ENCODE measurements around the gene STK35. TPM values are rescaled to one million over a fixed set of nuclear protein-coding genes. Genes with fewer than 3 reads are reported as not detected.

The STK35 gene
- total and polyA plus RNA-seq, 2 of the 13 experiments (the other 11 are each of a cell fraction or from before 2014, with no cell fraction given), result 27.4 to 29.8 TPM

DNA sequence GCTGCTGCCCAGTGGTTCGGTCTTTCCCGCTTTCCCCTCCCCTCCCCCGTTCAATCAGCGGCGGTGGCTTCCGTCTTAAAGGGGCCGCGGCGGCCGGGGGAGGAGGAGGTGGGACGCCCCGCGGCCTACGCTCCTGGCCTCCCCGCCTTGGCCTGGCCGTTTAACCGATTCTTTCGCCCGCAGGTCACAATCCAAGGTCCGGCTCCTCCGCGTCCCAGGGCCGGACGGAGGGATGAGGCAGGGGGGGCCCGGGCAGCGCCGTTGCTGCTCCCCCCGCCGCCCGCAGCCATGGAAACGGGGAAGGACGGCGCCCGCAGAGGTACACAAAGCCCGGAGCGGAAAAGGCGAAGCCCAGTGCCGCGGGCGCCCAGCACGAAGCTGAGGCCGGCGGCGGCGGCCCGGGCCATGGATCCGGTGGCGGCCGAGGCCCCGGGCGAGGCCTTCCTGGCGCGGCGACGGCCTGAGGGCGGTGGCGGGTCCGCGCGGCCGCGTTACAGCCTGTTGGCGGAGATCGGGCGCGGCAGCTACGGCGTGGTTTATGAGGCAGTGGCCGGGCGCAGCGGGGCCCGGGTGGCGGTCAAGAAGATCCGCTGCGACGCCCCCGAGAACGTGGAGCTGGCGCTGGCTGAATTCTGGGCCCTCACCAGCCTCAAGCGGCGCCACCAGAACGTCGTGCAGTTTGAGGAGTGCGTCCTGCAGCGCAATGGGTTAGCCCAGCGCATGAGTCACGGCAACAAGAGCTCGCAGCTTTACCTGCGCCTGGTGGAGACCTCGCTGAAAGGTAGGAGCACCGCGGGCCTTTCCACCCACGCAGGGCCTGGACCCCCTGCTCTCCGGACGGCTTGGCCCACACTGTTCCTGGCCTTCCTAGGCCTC, 1.2 kb downstream of the STK35 start (continued):
- TF ChIP-seq, protein P1, sequence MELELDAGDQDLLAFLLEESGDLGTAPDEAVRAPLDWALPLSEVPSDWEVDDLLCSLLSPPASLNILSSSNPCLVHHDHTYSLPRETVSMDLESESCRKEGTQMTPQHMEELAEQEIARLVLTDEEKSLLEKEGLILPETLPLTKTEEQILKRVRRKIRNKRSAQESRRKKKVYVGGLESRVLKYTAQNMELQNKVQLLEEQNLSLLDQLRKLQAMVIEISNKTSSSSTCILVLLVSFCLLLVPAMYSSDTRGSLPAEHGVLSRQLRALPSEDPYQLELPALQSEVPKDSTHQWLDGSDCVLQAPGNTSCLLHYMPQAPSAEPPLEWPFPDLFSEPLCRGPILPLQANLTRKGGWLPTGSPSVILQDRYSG (CRISPR knock-in tag; IDR thresholded peaks at IDR 0.05), result peak; percentile 44; the same call in 1 of the 2 replicates
- TF ChIP-seq HNF4G (IDR thresholded peaks at IDR 0.05; ENCODE audit: borderline replicate concordance, low read depth, low read length) (peak; percentile 5), HNF4G (CRISPR knock-in tag; IDR thresholded peaks at IDR 0.05; ENCODE audit: borderline replicate concordance, low read depth) (no peak), IKZF4 (CRISPR knock-in tag; IDR thresholded peaks at IDR 0.05; ENCODE audit: borderline replicate concordance, low read depth, not compliant biosample characterization) (peak; percentile 66), ZNF572 (CRISPR knock-in tag; IDR thresholded peaks at IDR 0.05) (0 out of 2 replicates have a peak, but pooled peaks have one; percentile 41), ZNF383 (CRISPR knock-in tag; IDR thresholded peaks at IDR 0.05; ENCODE audit: borderline replicate concordance) (no peak; the same call in 1 of the 2 replicates), PAWR (CRISPR knock-in tag; IDR thresholded peaks at IDR 0.05; ENCODE audit: borderline replicate concordance) (no peak), ZNF564 (CRISPR knock-in tag; IDR thresholded peaks at IDR 0.05) (no peak; the same call in 1 of the 2 replicates), ZSCAN9 (CRISPR knock-in tag; IDR thresholded peaks at IDR 0.05; ENCODE audit: borderline replicate concordance) (no peak; the same call in 1 of the 2 replicates), YY1 (IDR thresholded peaks at IDR 0.05; ENCODE audit: insufficient read depth, insufficient replicate concordance, low read depth, low read length) (peak; percentile 81), SP1 (IDR thresholded peaks at IDR 0.05) (no peak), SP1 (CRISPR knock-in tag; IDR thresholded peaks at IDR 0.05) (0 out of 2 replicates have a peak, but pooled peaks have one; percentile 10), ZFP36L2 (CRISPR knock-in tag; IDR thresholded peaks at IDR 0.05) (0 out of 2 replicates have a peak, but pooled peaks have one; percentile 37), TAF15 (IDR thresholded peaks at IDR 0.05; ENCODE audit: low read depth, low read length, poor library complexity, severe bottlenecking) (no peak), RCOR2 (CRISPR knock-in tag; IDR thresholded peaks at IDR 0.05) (no peak)
- TF ChIP-seq, protein P2, sequence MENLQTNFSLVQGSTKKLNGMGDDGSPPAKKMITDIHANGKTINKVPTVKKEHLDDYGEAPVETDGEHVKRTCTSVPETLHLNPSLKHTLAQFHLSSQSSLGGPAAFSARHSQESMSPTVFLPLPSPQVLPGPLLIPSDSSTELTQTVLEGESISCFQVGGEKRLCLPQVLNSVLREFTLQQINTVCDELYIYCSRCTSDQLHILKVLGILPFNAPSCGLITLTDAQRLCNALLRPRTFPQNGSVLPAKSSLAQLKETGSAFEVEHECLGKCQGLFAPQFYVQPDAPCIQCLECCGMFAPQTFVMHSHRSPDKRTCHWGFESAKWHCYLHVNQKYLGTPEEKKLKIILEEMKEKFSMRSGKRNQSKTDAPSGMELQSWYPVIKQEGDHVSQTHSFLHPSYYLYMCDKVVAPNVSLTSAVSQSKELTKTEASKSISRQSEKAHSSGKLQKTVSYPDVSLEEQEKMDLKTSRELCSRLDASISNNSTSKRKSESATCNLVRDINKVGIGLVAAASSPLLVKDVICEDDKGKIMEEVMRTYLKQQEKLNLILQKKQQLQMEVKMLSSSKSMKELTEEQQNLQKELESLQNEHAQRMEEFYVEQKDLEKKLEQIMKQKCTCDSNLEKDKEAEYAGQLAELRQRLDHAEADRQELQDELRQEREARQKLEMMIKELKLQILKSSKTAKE (CRISPR knock-in tag; IDR thresholded peaks at IDR 0.05; ENCODE audit: borderline replicate concordance), result peak; percentile 73; the same call in 1 of the 2 replicates
- TF ChIP-seq, protein P3, sequence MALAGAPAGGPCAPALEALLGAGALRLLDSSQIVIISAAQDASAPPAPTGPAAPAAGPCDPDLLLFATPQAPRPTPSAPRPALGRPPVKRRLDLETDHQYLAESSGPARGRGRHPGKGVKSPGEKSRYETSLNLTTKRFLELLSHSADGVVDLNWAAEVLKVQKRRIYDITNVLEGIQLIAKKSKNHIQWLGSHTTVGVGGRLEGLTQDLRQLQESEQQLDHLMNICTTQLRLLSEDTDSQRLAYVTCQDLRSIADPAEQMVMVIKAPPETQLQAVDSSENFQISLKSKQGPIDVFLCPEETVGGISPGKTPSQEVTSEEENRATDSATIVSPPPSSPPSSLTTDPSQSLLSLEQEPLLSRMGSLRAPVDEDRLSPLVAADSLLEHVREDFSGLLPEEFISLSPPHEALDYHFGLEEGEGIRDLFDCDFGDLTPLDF (CRISPR knock-in tag; IDR thresholded peaks at IDR 0.05), result no peak
- TF ChIP-seq, protein P4, sequence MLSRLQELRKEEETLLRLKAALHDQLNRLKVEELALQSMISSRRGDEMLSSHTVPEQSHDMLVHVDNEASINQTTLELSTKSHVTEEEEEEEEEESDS (CRISPR knock-in tag; IDR thresholded peaks at IDR 0.05; ENCODE audit: borderline replicate concordance), result peak; percentile 76; the same call in 1 of the 2 replicates
- TF ChIP-seq, protein P5, sequence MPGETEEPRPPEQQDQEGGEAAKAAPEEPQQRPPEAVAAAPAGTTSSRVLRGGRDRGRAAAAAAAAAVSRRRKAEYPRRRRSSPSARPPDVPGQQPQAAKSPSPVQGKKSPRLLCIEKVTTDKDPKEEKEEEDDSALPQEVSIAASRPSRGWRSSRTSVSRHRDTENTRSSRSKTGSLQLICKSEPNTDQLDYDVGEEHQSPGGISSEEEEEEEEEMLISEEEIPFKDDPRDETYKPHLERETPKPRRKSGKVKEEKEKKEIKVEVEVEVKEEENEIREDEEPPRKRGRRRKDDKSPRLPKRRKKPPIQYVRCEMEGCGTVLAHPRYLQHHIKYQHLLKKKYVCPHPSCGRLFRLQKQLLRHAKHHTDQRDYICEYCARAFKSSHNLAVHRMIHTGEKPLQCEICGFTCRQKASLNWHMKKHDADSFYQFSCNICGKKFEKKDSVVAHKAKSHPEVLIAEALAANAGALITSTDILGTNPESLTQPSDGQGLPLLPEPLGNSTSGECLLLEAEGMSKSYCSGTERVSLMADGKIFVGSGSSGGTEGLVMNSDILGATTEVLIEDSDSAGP (CRISPR knock-in tag; IDR thresholded peaks at IDR 0.05; ENCODE audit: borderline replicate concordance), result peak; percentile 99
- TF ChIP-seq, protein P6, sequence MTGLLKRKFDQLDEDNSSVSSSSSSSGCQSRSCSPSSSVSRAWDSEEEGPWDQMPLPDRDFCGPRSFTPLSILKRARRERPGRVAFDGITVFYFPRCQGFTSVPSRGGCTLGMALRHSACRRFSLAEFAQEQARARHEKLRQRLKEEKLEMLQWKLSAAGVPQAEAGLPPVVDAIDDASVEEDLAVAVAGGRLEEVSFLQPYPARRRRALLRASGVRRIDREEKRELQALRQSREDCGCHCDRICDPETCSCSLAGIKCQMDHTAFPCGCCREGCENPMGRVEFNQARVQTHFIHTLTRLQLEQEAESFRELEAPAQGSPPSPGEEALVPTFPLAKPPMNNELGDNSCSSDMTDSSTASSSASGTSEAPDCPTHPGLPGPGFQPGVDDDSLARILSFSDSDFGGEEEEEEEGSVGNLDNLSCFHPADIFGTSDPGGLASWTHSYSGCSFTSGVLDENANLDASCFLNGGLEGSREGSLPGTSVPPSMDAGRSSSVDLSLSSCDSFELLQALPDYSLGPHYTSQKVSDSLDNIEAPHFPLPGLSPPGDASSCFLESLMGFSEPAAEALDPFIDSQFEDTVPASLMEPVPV (CRISPR knock-in tag; IDR thresholded peaks at IDR 0.05), result no peak; the same call in 1 of the 2 replicates

Measured in HepG2 (cell line).